Vagina (tissue), 2 donors: Measurements from ENCODE around the gene NTM.

Experiments
- POLR2A ChIP-seq, 2 donors: fragments of 450-650 bp; IDR thresholded peaks; one replicate each; pipeline ENCODE4 v1.6.1; 2017; ENCODE audit warnings: antibody characterized with exemption in 2 of 2, mild to moderate bottlenecking in 2 of 2, moderate library complexity in 2 of 2
- POLR2AphosphoS5 ChIP-seq, 2 donors: sonication (generic); formaldehyde crosslinking; IDR thresholded peaks; one replicate each; pipeline ENCODE4 v1.9.0; 2017; ENCODE audit warnings: antibody characterized with exemption in 2 of 2, mild to moderate bottlenecking in 2 of 2, low read depth in 1 of 2; ENCODE audit not compliant: insufficient read depth in 1 of 2
- TF ChIP-seq, protein P1 (sequence below), 3 experiments: fragments of 450-650 bp in 2 of 3; fragments of 200-600 bp in 1 of 3; sonication (generic) in 1 of 3; IDR thresholded peaks; one replicate each; pipeline ENCODE4 v1.5.1; 2017 to 2019; ENCODE audit warnings: antibody characterized with exemption in 3 of 3, mild to moderate bottlenecking in 2 of 3, moderate library complexity in 2 of 3

DNA sequence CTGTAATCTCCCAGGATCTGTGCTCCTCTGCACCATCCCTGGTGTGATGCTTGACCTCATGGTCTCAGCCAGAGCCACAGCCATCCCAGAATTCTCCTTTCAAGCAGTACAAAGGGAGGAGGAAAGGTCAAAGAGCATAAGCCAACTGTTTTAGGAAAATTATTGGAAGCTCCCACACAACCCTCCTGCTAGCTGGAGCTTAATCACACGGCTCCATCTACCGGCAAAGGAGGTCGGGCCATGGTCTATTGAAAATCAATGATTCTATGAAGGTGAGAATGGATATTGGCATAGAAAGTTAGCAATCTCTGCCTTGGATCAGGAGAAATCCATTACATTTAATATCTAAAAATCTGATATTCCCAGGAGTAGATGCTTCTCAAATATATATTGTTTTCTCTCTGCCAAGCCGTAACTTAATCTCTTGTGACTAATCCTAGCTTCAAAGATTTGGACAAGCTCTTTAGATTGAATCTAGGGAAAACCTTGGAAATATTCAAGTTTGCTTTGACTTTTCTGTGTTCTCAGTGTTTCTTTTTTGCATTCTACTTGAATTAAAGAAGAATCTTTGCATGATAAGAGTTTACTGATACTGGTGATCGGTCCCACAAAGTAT lies 259.6 kb downstream of the NTM start:
- TF ChIP-seq, protein P1, sequence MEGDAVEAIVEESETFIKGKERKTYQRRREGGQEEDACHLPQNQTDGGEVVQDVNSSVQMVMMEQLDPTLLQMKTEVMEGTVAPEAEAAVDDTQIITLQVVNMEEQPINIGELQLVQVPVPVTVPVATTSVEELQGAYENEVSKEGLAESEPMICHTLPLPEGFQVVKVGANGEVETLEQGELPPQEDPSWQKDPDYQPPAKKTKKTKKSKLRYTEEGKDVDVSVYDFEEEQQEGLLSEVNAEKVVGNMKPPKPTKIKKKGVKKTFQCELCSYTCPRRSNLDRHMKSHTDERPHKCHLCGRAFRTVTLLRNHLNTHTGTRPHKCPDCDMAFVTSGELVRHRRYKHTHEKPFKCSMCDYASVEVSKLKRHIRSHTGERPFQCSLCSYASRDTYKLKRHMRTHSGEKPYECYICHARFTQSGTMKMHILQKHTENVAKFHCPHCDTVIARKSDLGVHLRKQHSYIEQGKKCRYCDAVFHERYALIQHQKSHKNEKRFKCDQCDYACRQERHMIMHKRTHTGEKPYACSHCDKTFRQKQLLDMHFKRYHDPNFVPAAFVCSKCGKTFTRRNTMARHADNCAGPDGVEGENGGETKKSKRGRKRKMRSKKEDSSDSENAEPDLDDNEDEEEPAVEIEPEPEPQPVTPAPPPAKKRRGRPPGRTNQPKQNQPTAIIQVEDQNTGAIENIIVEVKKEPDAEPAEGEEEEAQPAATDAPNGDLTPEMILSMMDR (IDR thresholded peaks at IDR 0.05), result no peak
- TF ChIP-seq POLR2A (IDR thresholded peaks at IDR 0.05), result no peak
- no peak for TF ChIP-seq POLR2AphosphoS5 (IDR thresholded peaks at IDR 0.05; ENCODE audit: insufficient read depth in 1 of 2, low read depth in 1 of 2)
